Hepatocyte (in vitro differentiated cells): ENCODE measurements around the gene PERCC1. TPM values are rescaled to one million over a fixed set of nuclear protein-coding genes. Genes with fewer than 3 reads are reported as not detected.
"Not testable (repeated sequence)": the region's sequence is repeated elsewhere in the genome, so short reads cannot be mapped to it uniquely, and the experiment has no call there.

Experiments
- DNase-seq: peaks from one replicate; pipeline ENCODE4 v3.0.0-alpha.2; 2016; ENCODE audit warnings: low spot score
- H2AFZ ChIP-seq: fragments of 200-600 bp; sonication (generic); 2 replicates; pipeline ENCODE4 v1.6.0; 2016; ENCODE audit warnings: antibody characterized with exemption, mild to moderate bottlenecking
- H3K27ac ChIP-seq: fragments of 200-600 bp; sonication (generic); 2 replicates; pipeline ENCODE4 v1.5.1; 2016; ENCODE audit warnings: mild to moderate bottlenecking
- H3K27me3 ChIP-seq: fragments of 200-600 bp; sonication (generic); 2 replicates; pipeline ENCODE4 v1.6.1; 2016
- H3K36me3 ChIP-seq: fragments of 200-600 bp; sonication (generic); replicated peaks from 2 replicates; pipeline ENCODE4 v1.5.1; 2016; ENCODE audit warnings: low read depth; ENCODE audit not compliant: insufficient read depth
- H3K4me1 ChIP-seq: fragments of 200-600 bp; sonication (generic); 2 replicates; pipeline ENCODE4 v1.5.1; 2016; ENCODE audit warnings: mild to moderate bottlenecking, moderate library complexity; ENCODE audit not compliant: insufficient read depth
- H3K4me2 ChIP-seq: fragments of 200-600 bp; sonication (generic); 2 replicates; pipeline ENCODE4 v1.6.0; 2016
- H3K4me3 ChIP-seq: fragments of 200-600 bp; sonication (generic); 2 replicates; pipeline ENCODE4 v1.5.1; 2016; ENCODE audit warnings: mild to moderate bottlenecking
- H3K79me2 ChIP-seq: fragments of 200-600 bp; sonication (generic); 2 replicates; pipeline ENCODE4 v1.6.0; 2017; ENCODE audit warnings: mild to moderate bottlenecking
- H3K9me2 ChIP-seq: fragments of 200-600 bp; sonication (generic); replicated peaks from 2 replicates; pipeline ENCODE4 v1.6.0; 2017; ENCODE audit warnings: mild to moderate bottlenecking; ENCODE audit not compliant: insufficient read depth
- H3K9me3 ChIP-seq: fragments of 200-600 bp; sonication (generic); 2 replicates; pipeline ENCODE4 v1.5.1; 2016; ENCODE audit warnings: low read depth, mild to moderate bottlenecking
- H4K20me1 ChIP-seq: fragments of 200-600 bp; sonication (generic); 2 replicates; pipeline ENCODE4 v1.6.0; 2016; ENCODE audit warnings: mild to moderate bottlenecking; ENCODE audit not compliant: insufficient read depth, poor library complexity, severe bottlenecking
- EZH2 ChIP-seq: fragments of 200-600 bp; sonication (generic); IDR thresholded peaks from 2 replicates; pipeline ENCODE4 v1.6.1; 2016; ENCODE audit warnings: antibody characterized with exemption, mild to moderate bottlenecking, borderline replicate concordance
- EZH2phosphoT487 ChIP-seq: fragments of 200-600 bp; sonication (generic); IDR thresholded peaks from one replicate; pipeline ENCODE4 v1.6.1; 2018; ENCODE audit warnings: antibody characterized with exemption, mild to moderate bottlenecking, low read depth, moderate library complexity; ENCODE audit not compliant: unreplicated experiment, severe bottlenecking
- WGBS: methylation state at CpG from one replicate; pipeline ENCODE4 v1.1.6; 2016; ENCODE audit warnings: low lambda C conversion rate; ENCODE audit errors: missing lambda C conversion rate; 5-methylcytosine and 5-hydroxymethylcytosine counted together
- polyA plus RNA-seq: library from polyadenylated mRNA; unstranded; fragments of >200 nt; fragmentation: Nextera tagmentation; extraction: Ambion mirVana; gene quantifications from 2 replicates; pipeline ENCODE4 v1.2.1, GENCODE V29; 2016
- total RNA-seq: library from RNA; depleted of rRNA; stranded (reverse); fragments of >200 nt; gene quantifications from 2 replicates; pipeline ENCODE4 v1.2.3, GENCODE V29; 2014
- TF ChIP-seq, protein P1 (sequence below): fragments of 200-600 bp; sonication (generic); IDR thresholded peaks from 2 replicates; pipeline ENCODE4 v1.5.1; 2016; ENCODE audit warnings: antibody characterized with exemption, mild to moderate bottlenecking; ENCODE audit not compliant: poor library complexity

The PERCC1 gene
- total and polyA plus RNA-seq, 2 experiments from 2014 or later: 2.5 TPM; not detected in 1

DNA sequence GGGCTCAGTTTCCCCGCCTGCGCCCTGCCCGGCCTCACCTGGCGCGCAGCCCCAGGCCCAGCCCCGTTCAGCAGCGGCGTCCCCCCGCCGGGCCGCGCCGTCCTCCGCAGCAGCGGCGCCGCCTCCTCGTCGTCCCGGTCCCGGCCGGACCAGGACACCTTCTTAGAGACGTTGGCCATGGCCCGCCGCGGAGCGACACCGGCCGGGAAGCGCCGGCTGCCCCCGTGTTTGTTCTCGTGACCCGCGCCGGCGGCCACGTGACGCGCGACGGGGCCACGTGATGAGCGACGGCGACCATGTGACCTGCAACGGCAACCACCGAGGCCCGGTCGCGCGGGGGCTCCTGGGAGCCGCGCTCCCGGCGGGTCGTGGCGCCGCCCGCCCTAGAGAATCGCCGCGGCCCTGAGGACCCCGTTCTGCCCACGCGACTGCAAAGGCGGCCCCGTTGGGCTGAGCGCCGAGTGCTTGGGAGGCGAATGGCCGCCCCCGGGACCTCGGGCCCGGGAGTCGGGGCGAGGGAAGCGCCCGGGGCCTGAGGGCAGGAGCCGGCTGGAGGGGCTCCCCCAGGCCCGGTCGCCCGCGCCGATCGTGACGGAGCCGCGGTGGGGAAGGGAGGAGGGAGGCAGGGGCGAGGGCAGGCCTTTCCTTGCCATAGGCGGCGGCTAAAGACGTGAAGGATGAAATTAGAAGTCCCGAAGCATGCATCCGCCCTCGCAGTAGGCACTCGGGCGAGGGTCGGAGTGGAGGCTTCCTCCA lies 44.1 kb downstream of the PERCC1 start, which contains the start of gene CLCN7:
CLCN7 (minus strand) TSS at position 233 of the 756 bp plus-strand sequence; CDS start at position 179, 54 bp downstream.
- H3K27ac ChIP-seq: peak within 1 kb of the TSS; percentile 93
- peaks cover 14% of the 10 kb centered on the region for H4K20me1 ChIP-seq
- peak within 1 kb of the TSS; percentile 99 for H2AFZ ChIP-seq
- no peaks in the 10 kb centered on the region for H3K9me2 ChIP-seq
- no peak for TF ChIP-seq EZH2phosphoT487
- TF ChIP-seq EZH2: no peak
- no peaks in the 10 kb centered on the region for H3K9me3 ChIP-seq
- H3K79me2 ChIP-seq: peaks cover 54% of the 10 kb centered on the region
- DNase-seq: peak; percentile 91
- H3K4me1 ChIP-seq: peaks cover 14% of the 10 kb centered on the region
- peak within 1 kb of the TSS; percentile 88 for H3K4me3 ChIP-seq
- peak within 1 kb of the TSS; percentile 94 for H3K4me2 ChIP-seq
- WGBS: 5% methylated on average over 78 of the region's 99 CpGs
- H3K36me3 ChIP-seq: no peaks in the 10 kb centered on the region
- H3K27me3 ChIP-seq: no peaks in the 10 kb centered on the region

DNA sequence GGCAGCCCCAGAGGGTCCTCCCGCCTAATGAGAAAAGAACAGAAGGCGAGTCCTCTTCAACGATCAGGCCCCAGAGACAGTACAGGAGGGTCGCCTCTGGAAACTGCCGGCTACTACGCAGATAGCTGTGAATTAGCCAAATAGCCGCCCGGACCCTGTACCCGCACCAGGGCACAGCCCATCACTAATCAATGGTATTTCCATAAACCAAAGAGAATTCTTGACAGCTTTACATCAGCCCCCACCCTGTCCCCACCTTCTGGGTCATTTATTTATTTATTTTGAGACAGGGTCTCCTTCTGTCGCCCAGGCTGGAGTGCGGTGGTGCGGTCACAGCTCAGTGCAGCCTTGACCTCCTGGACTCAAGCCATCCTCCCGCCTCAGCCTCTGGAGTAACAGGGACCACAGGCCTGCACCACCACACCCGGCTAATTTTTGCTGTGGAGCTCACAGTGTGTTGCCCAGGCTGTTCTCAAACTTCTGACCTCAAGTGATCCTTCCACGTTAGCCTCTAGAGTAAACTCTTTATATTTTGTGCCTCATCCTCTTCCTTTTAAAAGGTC lies 44.8 kb downstream of the PERCC1 start:
- 88% methylated on average over 15 of the region's 15 CpGs for WGBS
- Histone ChIP-seq H3K4me2 (peak overlapping the region; percentile 94), H3K4me3 (peak overlapping the region; percentile 88), H3K4me1 (peaks cover 14% of the 10 kb centered on the region), H3K79me2 (peaks cover 47% of the 10 kb centered on the region), H3K27me3 (no peaks in the 10 kb centered on the region), H3K9me3 (no peaks in the 10 kb centered on the region), H3K27ac (peak overlapping the region; percentile 93), H2AFZ (peak overlapping the region; percentile 99), H4K20me1 (peaks cover 14% of the 10 kb centered on the region), H3K9me2 (no peaks in the 10 kb centered on the region), H3K36me3 (no peaks in the 10 kb centered on the region)
- TF ChIP-seq EZH2 (no peak), EZH2phosphoT487 (no peak)
- TF ChIP-seq, protein P1, sequence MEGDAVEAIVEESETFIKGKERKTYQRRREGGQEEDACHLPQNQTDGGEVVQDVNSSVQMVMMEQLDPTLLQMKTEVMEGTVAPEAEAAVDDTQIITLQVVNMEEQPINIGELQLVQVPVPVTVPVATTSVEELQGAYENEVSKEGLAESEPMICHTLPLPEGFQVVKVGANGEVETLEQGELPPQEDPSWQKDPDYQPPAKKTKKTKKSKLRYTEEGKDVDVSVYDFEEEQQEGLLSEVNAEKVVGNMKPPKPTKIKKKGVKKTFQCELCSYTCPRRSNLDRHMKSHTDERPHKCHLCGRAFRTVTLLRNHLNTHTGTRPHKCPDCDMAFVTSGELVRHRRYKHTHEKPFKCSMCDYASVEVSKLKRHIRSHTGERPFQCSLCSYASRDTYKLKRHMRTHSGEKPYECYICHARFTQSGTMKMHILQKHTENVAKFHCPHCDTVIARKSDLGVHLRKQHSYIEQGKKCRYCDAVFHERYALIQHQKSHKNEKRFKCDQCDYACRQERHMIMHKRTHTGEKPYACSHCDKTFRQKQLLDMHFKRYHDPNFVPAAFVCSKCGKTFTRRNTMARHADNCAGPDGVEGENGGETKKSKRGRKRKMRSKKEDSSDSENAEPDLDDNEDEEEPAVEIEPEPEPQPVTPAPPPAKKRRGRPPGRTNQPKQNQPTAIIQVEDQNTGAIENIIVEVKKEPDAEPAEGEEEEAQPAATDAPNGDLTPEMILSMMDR: no peak
- no peak for DNase-seq

DNA sequence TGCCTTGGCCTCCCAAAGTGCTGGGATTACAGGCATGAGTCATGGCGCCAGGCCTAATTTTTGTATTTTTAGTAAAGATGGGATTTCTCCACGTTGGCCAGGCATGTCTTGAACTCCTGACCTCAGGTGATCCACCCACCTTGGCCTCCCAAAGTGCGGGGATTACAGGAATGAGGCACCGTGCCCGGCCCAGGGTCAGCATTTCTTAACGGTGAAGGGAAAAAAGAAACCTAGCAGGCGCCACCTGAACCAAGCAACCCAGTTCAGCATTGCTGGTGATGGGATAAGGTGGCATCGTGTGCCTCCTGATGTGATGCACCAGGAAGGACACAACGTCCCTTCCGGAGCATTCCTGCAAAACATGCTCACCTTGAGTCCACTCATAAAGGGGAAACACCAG lies 46.2 kb downstream of the PERCC1 start:
- TF ChIP-seq EZH2phosphoT487: no peak
- TF ChIP-seq, protein P1: no peak
- no peak for TF ChIP-seq EZH2
- H3K9me3 ChIP-seq: no peaks in the 10 kb centered on the region
- no peak overlapping the region for H2AFZ ChIP-seq
- H3K79me2 ChIP-seq: peaks cover 33% of the 10 kb centered on the region
- H4K20me1 ChIP-seq: peaks cover 2% of the 10 kb centered on the region
- H3K4me2 ChIP-seq: no peak overlapping the region
- H3K4me1 ChIP-seq: peaks cover 14% of the 10 kb centered on the region
- no peaks in the 10 kb centered on the region for H3K27me3 ChIP-seq
- H3K4me3 ChIP-seq: no peak overlapping the region
- H3K36me3 ChIP-seq: no peaks in the 10 kb centered on the region
- no peak for DNase-seq
- WGBS: 94% methylated on average over 10 of the region's 10 CpGs
- H3K9me2 ChIP-seq: no peaks in the 10 kb centered on the region
- no peak overlapping the region for H3K27ac ChIP-seq

DNA sequence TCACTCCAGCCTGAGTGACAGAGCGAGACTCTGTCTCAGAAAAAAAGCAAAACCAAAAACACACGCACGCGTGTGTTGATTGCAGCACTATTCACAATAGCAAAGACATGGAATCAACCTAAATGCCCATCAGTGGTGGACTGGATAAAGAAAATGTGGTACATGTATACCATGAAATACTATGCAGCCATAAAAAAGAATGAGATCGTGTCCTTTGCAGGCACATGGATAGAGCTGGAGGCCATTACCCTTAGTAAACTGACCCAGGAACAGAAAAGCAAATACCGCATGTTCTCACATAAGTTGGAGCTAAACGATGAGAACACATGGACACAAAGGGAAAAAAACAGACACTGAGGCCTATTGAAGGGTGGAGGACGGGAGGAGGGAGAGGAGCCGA lies 48.1 kb downstream of the PERCC1 start:
- H3K4me1 ChIP-seq, H3K9me3 ChIP-seq, H3K4me3 ChIP-seq, H2AFZ ChIP-seq, H3K27me3 ChIP-seq, H4K20me1 ChIP-seq, H3K9me2 ChIP-seq, H3K4me2 ChIP-seq, DNase-seq, H3K36me3 ChIP-seq, H3K27ac ChIP-seq: not testable (repeated sequence)
- WGBS: 96% methylated on average over 9 of the region's 9 CpGs
- H3K79me2 ChIP-seq: peaks cover 14% of the 10 kb centered on the region
